OCI-LY3 (cell line): Measurements from ENCODE around the gene KANSL1.
"Not testable (repeated sequence)": the region's sequence is repeated elsewhere in the genome, so short reads cannot be mapped to it uniquely, and the experiment has no call there.

ENCODE experiments used
- H2AFZ ChIP-seq: fragments of 200-600, 300-600 bp; shearing (Covaris generic); 2 replicates; pipeline ENCODE4 v1.6.0; 2014; ENCODE audit warnings: antibody characterized with exemption, low read depth, low read length
- H3K27ac ChIP-seq: fragments of 200-600, 300-600 bp; sonication (generic); 2 replicates; pipeline ENCODE4 v1.5.1; 2014; ENCODE audit warnings: mild to moderate bottlenecking, low read length, moderate library complexity, mixed read lengths
- H3K27me3 ChIP-seq: fragments of 200-600, 300-600 bp; sonication (generic); 2 replicates; pipeline ENCODE4 v1.6.1; 2014; ENCODE audit warnings: low read depth, low read length, mixed read lengths
- H3K36me3 ChIP-seq: fragments of 200-600, 300-600 bp; sonication (generic); replicated peaks from 2 replicates; pipeline ENCODE3; 2014; ENCODE audit warnings: low read depth, low read length, mixed read lengths
- H3K4me1 ChIP-seq: fragments of 300-600, 200-600 bp; sonication (generic); 2 replicates; pipeline ENCODE4 v1.6.1; 2014; ENCODE audit warnings: low read length, mixed read lengths
- H3K4me2 ChIP-seq: fragments of 200-600, 300-600 bp; sonication (generic); 2 replicates; pipeline ENCODE4 v1.6.1; 2014; ENCODE audit warnings: low read length, mixed read lengths
- H3K4me3 ChIP-seq: fragments of 300-600, 200-600 bp; sonication (generic); 2 replicates; pipeline ENCODE4 v1.5.1; 2014; ENCODE audit warnings: antibody characterized with exemption, mild to moderate bottlenecking, low read length, moderate library complexity
- H3K79me2 ChIP-seq: fragments of 300-600, 200-600 bp; shearing (Covaris generic); 2 replicates; pipeline ENCODE4 v1.6.1; 2014; ENCODE audit warnings: mild to moderate bottlenecking, low read length, mixed read lengths
- H3K9ac ChIP-seq: fragments of 300-600, 200-600 bp; shearing (Covaris generic); 2 replicates; pipeline ENCODE4 v1.6.0; 2014; ENCODE audit warnings: mild to moderate bottlenecking, low read length, moderate library complexity
- H3K9me3 ChIP-seq: fragments of 200-600, 300-600 bp; shearing (Covaris generic); 2 replicates; pipeline ENCODE4 v1.6.1; 2014; ENCODE audit warnings: low read length, mixed read lengths; ENCODE audit not compliant: insufficient read depth
- H4K20me1 ChIP-seq: fragments of 200-600, 300-600 bp; sonication (generic); 2 replicates; pipeline ENCODE4 v1.6.1; 2016; ENCODE audit warnings: low read length, mixed read lengths; ENCODE audit not compliant: insufficient read depth
- EZH2phosphoT487 ChIP-seq: fragments of 200-600 bp; shearing (Covaris generic); IDR thresholded peaks from 2 replicates; pipeline ENCODE4 v1.6.1; 2018; ENCODE audit warnings: antibody characterized with exemption, mixed run types, low read depth
- TF ChIP-seq, protein P1 (sequence below): fragments of 200-600, 300-600 bp; sonication (generic); IDR thresholded peaks from 2 replicates; pipeline ENCODE4 v1.5.1; 2014; ENCODE audit warnings: antibody characterized with exemption, low read length, low read depth

Gene KANSL1

DNA sequence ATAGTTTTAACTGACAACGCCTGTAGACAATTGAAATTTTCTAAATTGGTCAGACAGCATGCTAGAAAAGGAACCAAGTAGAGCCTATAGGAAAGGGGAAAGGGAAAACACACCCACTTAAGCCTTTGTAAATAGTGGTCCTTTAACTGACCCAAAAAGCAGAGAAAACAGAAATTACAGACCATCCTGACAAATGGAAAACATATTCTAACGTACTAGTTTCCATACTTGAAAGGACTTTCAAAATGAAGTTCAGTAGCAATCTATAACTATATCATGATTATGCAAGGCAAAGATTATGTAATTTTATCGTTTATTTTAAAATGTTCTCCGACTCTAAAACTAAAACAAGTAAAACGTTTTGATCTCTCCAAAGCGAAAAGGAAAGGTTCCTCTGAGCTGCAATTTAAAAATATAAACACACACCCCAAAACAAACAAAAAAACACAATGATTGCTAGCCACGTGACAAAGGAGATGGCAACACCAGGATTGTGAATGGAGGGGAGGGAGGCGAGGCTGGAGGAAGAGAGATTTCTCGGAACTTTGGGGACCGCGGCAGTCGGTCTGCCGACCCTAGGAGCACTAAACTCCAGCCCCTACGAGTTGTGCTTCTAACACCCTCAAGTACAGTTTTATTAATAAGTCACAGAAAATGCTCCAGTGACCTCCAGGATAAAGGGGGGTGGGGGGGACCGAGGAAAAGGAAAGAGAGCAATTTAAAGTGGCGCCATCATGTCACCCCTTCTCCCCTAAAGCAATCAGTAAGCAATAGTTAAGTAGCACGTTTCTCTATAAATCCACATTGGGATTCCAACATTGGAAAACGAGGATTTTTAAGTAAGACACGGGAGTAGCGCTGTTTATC lies 1.7 kb downstream of the KANSL1 start:
- Histone ChIP-seq H3K36me3 (no peaks in the 10 kb centered on the region), H3K9ac (peak overlapping the region; percentile 95), H3K4me3 (peak overlapping the region; percentile 97), H3K27me3 (no peaks in the 10 kb centered on the region), H3K27ac (peak overlapping the region; percentile 85), H4K20me1 (peaks cover 53% of the 10 kb centered on the region), H2AFZ (no peak overlapping the region), H3K9me3 (no peaks in the 10 kb centered on the region), H3K79me2 (peaks cover 86% of the 10 kb centered on the region), H3K4me2 (peak overlapping the region; percentile 83), H3K4me1 (peaks cover 24% of the 10 kb centered on the region)
- TF ChIP-seq, protein P1, sequence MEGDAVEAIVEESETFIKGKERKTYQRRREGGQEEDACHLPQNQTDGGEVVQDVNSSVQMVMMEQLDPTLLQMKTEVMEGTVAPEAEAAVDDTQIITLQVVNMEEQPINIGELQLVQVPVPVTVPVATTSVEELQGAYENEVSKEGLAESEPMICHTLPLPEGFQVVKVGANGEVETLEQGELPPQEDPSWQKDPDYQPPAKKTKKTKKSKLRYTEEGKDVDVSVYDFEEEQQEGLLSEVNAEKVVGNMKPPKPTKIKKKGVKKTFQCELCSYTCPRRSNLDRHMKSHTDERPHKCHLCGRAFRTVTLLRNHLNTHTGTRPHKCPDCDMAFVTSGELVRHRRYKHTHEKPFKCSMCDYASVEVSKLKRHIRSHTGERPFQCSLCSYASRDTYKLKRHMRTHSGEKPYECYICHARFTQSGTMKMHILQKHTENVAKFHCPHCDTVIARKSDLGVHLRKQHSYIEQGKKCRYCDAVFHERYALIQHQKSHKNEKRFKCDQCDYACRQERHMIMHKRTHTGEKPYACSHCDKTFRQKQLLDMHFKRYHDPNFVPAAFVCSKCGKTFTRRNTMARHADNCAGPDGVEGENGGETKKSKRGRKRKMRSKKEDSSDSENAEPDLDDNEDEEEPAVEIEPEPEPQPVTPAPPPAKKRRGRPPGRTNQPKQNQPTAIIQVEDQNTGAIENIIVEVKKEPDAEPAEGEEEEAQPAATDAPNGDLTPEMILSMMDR, result no peak
- no peak for TF ChIP-seq EZH2phosphoT487

DNA sequence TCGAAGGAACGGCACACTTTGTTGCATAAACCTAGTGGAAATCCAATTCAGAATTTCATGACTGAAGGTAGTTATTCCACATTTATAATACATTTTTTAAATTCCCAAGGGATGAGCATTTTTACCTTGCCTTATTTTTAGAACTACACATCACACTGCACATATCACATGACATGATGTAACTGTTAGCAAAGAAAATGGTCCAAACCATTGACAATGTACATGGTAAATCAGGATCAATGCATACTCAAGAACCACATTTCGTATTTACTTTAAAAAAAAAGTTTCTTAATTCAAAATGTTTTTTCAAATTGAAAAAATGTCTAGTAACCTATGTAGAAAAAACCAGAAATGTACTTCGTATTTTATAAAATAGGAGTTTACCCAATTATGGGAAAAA lies 2.5 kb downstream of the KANSL1 start:
- Histone ChIP-seq H3K4me3 (peak overlapping the region; percentile 97), H2AFZ (no peak overlapping the region), H3K4me2 (peak overlapping the region; percentile 83), H3K27me3 (no peaks in the 10 kb centered on the region), H3K27ac (no peak overlapping the region), H3K9me3 (no peaks in the 10 kb centered on the region), H3K79me2 (peaks cover 87% of the 10 kb centered on the region), H3K9ac (peak overlapping the region; percentile 95), H3K4me1 (peaks cover 24% of the 10 kb centered on the region), H3K36me3 (no peaks in the 10 kb centered on the region), H4K20me1 (peaks cover 61% of the 10 kb centered on the region)
- TF ChIP-seq, protein P1, result no peak
- no peak for TF ChIP-seq EZH2phosphoT487

DNA sequence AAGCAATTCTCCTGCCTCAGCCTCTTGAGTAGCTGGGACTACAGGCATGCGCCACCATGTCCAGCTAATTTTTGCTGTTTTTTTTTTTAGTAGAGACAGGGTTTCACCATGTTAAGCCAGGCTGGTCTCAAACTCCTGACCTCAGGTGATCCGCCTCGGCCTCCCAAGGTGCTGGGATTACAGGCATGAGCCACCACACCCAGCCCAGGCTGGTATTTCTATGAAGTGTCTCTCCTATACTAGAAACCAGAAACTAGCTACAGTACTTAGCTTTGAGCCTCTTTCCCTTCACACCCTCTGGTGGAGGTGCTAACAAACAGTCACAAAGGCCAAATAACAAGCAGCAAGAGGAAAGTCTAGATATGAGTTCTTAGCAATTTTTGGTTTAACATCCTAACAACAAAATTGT lies 6.4 kb downstream of the KANSL1 start:
- not testable (repeated sequence) for H3K9me3 ChIP-seq, H3K4me2 ChIP-seq, H3K27me3 ChIP-seq, H3K36me3 ChIP-seq, H3K9ac ChIP-seq, H3K27ac ChIP-seq, H2AFZ ChIP-seq, H3K4me3 ChIP-seq
- Histone ChIP-seq H3K79me2 (peaks cover 100% of the 10 kb centered on the region), H4K20me1 (peaks cover 100% of the 10 kb centered on the region), H3K4me1 (peaks cover 21% of the 10 kb centered on the region)
- TF ChIP-seq, protein P1, result peak; percentile 23; the same call in 1 of the 2 replicates

DNA sequence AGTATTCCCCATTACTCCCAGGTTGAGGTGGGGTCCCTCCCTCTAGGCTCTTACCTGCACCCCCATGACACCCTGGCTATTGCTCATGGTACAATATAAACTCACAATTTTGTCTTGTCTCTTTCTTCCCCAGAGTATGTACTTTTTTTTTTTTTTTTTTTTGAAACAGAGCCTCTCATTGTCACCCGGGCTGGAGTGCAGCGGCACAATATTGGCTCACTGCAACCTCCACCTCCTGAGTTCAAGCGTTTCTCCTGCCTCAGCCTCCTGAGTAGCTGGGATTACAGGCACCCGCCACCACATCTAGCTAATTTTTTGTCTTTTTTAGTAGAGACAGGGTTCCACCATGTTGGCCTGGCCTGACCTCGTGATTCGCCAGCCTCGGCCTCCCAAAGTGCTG lies 8.5 kb downstream of the KANSL1 start:
- Histone ChIP-seq H3K4me1 (peaks cover 13% of the 10 kb centered on the region), H3K27me3 (no peaks in the 10 kb centered on the region), H3K27ac (no peak overlapping the region), H3K9me3 (no peaks in the 10 kb centered on the region), H3K4me3 (no peak overlapping the region), H3K4me2 (no peak overlapping the region), H2AFZ (no peak overlapping the region), H3K9ac (no peak overlapping the region), H3K79me2 (peaks cover 100% of the 10 kb centered on the region), H3K36me3 (no peaks in the 10 kb centered on the region), H4K20me1 (peaks cover 97% of the 10 kb centered on the region)
- TF ChIP-seq EZH2phosphoT487, result no peak
- TF ChIP-seq, protein P1, result no peak

DNA sequence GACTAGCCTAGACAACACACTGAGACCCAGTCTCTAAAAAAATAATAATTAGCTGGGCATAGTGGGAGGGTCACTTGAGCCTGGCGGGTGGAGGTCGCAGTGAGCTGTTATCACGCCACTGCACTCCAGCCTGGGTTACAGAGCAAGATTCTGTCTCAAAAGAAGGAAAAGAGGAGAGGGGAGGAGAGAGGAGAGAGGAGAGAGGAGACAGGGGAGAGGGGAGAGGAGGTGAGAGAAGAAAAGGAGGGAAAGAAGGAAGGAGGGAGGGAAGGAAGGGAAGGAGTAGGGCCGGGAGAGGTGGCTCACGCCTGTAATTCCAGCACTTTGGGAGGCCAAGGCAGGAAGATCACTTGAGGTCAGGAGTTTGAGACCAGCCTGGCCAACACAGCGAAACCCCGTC lies 9.8 kb downstream of the KANSL1 start:
- H3K36me3 ChIP-seq, H3K4me2 ChIP-seq, H3K27me3 ChIP-seq, H3K9ac ChIP-seq, H3K4me3 ChIP-seq, H2AFZ ChIP-seq, H3K27ac ChIP-seq, H3K9me3 ChIP-seq: not testable (repeated sequence)
- peaks cover 100% of the 10 kb centered on the region for H3K79me2 ChIP-seq
- H4K20me1 ChIP-seq, result peaks cover 98% of the 10 kb centered on the region
- H3K4me1 ChIP-seq, result peaks cover 22% of the 10 kb centered on the region
